IPS DF 19.7 (cell line): ENCODE data around the gene CERKL.

Source experiments
- DNase-seq: peaks from one replicate; pipeline ENCODE4 v3.0.0-alpha.2; 2013; ENCODE audit warnings: low read depth, low spot score

The CERKL gene

DNA sequence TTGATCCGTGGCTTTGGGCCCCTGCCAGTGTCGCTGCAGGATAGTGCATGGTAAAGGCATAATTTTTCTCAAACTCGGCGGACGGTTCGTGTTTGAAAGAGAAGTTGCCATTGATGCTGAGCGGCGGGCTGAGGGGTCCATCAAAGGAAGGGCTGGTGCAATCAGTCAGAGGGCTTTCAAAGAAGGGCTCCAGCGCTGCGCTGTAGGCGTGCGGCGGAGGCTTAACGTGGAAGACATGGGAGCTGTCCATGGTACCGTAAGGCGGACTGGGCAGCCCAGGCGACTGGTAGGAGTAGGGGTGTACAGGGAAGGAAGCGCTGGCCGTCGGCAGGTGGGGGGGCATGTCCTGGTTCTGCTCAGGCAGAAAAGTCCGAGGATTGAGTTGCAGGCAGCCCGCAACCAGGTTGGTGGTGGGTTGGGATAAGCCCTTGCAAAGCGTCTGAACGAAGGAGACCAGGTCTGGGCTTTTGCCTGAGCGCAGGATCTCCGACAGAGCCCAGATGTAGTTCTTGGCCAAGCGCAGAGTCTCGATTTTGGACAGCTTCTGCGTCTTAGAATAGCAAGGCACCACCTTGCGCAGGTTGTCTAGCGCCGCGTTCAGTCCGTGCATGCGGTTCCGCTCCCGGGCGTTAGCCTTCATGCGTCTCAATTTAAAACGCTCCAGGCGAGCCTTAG lies 21.1 kb upstream of the CERKL start:
- DNase-seq, result peak; percentile 50

GRCh38 chr2:181675254-181675653 lies 18.3 kb upstream of the CERKL start:
- no peak for DNase-seq

DNA sequence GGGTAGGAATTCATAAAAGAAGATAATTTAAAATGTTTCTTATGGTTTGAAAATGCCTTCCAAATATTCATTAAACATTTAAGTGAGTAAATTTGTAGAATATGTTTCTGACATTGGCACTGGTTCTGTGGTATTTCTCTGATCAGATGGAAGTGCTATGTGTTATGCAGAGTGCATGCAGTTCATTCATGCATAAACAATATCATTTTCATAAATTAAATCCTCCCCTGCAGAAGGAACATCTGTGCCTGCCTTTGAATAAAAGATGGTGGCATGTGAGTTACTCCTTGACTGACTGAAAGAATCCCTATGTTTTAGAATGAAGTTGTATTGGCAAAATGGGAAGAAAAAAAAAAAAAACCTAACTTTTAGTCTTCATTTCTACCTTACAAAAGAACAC lies 17.6 kb upstream of the CERKL start:
- no peak for DNase-seq

- no peak for DNase-seq
These were observed 16.3 kb upstream of the CERKL start for GRCh38 chr2:181673173-181673572.

- DNase-seq, result no peak
These were observed 15.5 kb upstream of the CERKL start for GRCh38 chr2:181672255-181673008.

- DNase-seq, result no peak
These were observed 13.7 kb upstream of the CERKL start for GRCh38 chr2:181670632-181671031.

DNA sequence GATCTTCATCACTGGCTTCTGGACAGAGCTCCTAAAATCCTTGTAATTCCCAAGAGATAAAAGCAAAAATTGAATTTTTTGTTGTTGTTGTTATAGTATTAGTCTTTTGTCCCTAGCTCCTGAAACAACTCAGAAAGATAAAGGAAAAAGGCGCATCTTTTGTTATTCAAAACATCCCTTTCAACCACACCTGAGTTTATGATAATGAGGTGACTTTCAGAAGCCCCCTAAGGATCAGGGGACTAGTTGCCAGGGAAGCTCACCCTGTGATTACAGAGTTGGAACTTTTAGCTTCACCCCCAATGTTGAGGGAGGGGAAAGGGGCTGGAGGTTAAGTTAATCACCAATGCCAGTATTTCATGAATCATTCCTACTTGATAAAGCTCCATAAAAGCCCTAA lies 10.3 kb upstream of the CERKL start:
- DNase-seq, result no peak

- DNase-seq, result no peak
These were observed 5.4 kb upstream of the CERKL start for GRCh38 chr2:181662287-181662686.

- DNase-seq, result no peak
These were observed 3.3 kb upstream of the CERKL start for GRCh38 chr2:181660181-181660580.

GRCh38 chr2:181658444-181658843 lies 1.5 kb upstream of the CERKL start:
- no peak for DNase-seq

DNA sequence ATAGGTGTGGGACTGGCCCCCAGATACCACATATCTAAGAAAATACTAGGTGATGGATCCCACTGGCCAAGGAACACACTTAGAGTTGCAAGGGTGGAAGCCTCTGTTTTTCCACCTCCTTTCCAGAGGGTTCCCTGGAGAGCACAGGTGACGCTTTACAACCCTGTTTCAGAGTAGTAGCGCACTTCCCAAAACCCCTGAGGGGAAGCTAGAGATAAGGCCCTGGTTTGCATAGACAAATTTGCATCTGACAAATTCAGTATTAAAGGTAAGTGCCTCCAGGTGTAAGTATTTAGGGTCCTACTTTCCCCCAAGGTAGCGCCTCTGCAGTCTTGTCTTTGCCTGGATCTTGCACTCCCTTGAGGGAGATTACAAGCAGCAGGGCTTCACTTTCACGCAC lies 474 bp upstream of the CERKL start:
- DNase-seq, result peak; percentile 28

DNA sequence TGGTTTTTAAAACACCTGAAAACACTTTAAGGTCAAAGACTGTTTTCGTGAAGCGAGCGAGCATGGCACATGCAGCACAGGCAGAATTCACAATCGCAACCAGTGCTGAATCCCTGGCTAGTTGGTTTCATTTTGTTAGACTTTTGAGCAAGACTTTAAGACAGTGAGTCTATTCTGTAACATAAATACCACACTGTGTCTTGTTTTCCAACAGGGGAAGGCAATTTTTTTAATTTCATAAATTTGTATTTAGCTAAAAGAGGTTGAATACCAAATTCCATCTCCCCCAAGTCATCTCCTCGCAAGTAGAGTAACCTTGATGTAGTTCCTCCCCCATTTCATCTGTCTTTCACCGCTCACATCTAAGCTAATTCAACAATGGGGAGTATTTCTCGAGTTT lies 1.4 kb downstream of the CERKL start:
- no peak for DNase-seq

DNA sequence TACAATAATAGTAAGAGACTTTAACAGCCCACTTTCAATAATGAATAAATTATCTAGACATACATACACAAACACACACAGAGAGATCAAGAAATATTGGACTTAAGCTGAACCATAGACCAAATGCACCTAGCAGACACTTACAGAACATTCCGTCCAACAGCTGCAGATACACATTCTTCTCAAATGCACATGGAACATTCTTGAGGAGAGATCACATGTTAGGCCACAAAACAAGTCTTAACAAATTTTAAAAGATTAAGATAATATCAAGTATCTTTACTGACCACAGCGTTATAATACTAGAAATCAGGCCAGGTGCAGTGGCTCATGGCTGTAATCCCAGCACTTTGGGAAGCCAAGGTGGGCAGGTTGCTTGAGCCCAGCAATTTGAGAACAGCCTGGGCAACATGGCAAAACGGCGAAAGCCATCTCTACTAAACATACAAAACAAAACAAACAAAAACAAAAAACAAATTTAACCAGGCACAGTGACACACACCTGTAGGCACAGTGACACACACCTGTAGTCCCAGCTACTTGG lies 7.4 kb downstream of the CERKL start:
- no peak for DNase-seq

DNA sequence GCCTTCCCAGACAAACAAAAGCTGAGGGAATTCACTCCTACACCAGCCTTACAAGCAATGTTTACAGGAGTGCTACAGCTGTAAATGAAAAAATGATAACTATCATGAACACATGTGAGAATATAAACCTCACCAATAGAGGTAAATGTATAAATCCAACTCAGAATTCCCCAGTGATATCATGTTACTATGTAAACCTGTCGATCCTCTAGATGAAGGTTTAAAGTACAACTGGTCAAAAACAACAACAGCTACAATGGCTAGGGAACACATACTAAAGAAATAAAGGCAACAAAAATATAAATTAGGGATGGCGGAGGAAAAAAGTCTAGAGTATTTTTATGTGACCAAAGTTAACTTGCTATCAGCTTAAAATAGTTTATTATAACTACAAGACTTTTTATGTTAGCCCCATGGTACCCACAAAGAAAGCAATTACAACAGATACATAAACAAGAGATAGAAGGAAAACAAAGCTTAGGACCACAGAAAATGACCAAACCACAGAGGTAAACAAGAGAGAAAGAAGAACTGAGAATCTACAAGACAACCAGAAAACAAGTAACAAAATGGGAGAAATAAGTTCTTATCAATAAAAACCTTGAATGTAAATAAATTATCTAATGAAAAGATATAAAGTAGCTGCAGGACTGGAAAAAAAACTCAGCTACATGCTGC lies 8.3 kb downstream of the CERKL start:
- DNase-seq, result no peak

- no peak for DNase-seq
These were observed 10.4 kb downstream of the CERKL start for GRCh38 chr2:181646415-181646987.

DNA sequence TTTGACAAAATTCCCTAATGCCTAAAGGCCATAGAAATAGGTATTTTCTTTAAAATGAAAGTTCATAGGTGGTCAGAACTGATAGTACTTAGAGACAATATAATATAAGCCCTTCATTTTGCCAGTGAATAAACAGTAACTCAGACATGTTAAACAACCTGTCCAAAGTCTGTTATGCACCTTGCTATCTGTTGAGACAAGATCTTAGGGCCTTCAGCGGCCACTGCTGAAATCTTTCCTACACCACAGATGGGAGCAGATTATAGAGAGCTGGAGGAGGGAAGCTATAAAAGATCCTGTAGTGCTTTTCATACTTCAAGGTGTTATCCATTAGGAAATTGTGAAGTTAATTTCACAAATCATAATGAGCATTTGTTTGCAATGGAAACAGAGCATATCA lies 13.8 kb downstream of the CERKL start:
- DNase-seq, result no peak

- no peak for DNase-seq
These were observed 14.8 kb downstream of the CERKL start for GRCh38 chr2:181642086-181642485.

DNA sequence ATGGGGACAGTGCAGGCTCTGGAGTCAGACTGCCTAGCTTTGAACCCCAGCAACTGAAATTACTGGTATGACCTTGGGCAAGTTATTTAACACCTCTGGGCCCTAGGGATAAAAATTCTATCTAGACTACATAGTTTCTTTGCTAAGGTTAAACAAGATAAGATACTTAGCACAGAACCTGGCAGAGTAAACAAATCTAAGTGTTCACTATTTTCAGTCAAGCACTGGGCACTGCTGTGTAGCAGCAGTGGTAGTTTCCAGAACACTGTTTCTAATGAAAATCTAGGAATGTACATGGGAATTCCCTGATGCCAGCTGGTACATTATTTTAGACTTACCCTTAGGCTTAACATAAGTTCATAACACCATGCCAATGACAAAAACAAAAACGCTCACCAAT lies 17.2 kb downstream of the CERKL start:
- DNase-seq, result no peak

DNA sequence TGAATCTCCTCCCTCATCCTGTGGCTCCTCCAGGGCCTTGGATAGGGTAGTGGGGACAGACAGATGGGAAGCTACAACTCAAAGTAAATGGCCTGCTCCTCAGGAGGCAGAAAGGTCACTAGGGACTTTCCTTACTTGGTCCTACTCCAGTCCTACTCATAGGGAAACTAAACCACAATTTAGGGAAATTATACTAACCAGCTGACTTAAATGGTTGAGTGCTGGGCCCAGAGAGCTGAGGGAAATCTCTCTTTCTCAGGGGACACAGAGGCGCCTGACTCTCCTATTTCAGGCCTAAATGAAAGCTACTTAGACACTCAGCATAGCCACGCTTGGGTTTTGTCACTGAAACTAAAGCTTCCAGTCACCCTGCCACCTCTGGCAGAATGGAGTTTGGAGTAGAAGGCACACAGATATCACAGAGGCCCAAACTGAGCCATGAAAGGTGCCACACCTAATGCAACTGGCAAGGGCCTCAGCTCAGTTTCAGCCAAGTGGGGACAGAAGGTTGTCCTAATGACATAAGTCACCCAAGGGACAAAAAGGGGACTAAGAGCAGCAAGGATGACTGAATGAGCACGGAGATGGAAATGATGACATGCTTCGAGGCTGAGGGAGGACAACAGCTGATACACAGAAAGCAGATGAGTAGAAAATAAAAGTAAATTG lies 24.0 kb downstream of the CERKL start:
- DNase-seq, result no peak

DNA sequence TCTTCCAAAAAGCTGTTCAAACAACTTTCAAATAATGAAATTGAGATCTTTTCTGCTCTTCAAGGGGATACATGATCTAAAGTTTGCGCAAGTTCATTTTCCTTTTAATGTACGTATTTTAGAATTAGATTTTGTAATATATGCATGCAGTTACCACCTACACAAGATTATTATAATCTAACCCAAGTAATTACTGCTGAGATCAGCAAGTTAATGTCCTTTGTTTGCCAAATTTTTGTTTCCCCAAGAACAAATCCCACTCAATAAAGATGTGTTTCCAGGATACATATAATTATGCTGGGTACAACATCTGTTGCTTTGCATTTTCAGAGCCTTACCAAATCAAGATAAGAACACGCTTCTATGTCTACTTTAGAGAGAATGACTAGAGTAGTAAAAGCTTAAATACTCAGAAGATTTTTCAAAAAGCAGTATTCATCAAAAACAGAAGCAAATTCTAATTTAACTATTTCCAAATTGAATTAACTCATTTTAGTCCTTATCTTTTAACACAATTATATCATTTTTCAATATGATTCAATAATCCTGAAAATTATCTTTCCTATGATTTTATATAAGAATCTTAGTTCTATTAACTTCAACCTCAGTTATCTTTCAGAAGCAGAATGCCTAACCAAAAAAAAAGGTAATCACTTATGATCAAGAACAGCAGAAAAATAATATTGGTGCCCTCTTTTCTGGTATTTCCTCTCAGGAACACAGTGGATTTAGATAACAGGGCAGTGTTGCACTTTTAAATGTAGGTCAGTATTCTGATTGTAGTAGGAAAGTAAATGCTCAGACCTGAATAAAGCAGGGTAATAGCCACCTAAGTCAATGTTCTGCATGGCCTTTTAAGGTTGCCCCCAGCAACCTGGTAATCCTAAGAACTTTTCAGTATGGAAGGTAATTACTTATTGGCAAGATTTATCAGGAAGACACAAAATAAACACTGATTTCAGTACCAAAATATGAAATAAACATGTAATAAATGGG lies 28.0 kb downstream of the CERKL start:
- no peak for DNase-seq
